GM12865 (cell line): ENCODE measurements around the gene GORAB.

Source experiments
- DNase-seq: peaks from one replicate; pipeline ENCODE4 v3.0.0; 2010; ENCODE audit warnings: low read depth
- H3K4me3 ChIP-seq: 2 replicates; pipeline ENCODE4 v1.5.1; 2011; ENCODE audit warnings: mild to moderate bottlenecking, low read depth, low read length, control low read depth
- TF ChIP-seq, protein P1 (sequence below): IDR thresholded peaks from 2 replicates; pipeline ENCODE4 v1.5.1; 2011; ENCODE audit warnings: low read length, control low read depth, low read depth, inconsistent platforms; ENCODE audit not compliant: insufficient read depth; ENCODE audit errors: missing control alignments

Gene GORAB

GRCh38 chr1:170520601-170521000 lies 11.4 kb upstream of the GORAB start:
- no peak for DNase-seq
- H3K4me3 ChIP-seq = no peak overlapping the region
- TF ChIP-seq, protein P1, sequence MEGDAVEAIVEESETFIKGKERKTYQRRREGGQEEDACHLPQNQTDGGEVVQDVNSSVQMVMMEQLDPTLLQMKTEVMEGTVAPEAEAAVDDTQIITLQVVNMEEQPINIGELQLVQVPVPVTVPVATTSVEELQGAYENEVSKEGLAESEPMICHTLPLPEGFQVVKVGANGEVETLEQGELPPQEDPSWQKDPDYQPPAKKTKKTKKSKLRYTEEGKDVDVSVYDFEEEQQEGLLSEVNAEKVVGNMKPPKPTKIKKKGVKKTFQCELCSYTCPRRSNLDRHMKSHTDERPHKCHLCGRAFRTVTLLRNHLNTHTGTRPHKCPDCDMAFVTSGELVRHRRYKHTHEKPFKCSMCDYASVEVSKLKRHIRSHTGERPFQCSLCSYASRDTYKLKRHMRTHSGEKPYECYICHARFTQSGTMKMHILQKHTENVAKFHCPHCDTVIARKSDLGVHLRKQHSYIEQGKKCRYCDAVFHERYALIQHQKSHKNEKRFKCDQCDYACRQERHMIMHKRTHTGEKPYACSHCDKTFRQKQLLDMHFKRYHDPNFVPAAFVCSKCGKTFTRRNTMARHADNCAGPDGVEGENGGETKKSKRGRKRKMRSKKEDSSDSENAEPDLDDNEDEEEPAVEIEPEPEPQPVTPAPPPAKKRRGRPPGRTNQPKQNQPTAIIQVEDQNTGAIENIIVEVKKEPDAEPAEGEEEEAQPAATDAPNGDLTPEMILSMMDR = no peak

- DNase-seq = no peak
- TF ChIP-seq, protein P1 = no peak
Observed at GRCh38 chr1:170521818-170522217, 10.1 kb upstream of the GORAB start.

GRCh38 chr1:170530972-170531757 lies 801 bp upstream of the GORAB start:
- peak overlapping the region; percentile 58 for H3K4me3 ChIP-seq
- DNase-seq = peak; percentile 8
- TF ChIP-seq, protein P1 = no peak

More at GRCh38 chr1:170521818-170522217, 10.1 kb upstream of the GORAB start:
- no peak overlapping the region for H3K4me3 ChIP-seq

DNA sequence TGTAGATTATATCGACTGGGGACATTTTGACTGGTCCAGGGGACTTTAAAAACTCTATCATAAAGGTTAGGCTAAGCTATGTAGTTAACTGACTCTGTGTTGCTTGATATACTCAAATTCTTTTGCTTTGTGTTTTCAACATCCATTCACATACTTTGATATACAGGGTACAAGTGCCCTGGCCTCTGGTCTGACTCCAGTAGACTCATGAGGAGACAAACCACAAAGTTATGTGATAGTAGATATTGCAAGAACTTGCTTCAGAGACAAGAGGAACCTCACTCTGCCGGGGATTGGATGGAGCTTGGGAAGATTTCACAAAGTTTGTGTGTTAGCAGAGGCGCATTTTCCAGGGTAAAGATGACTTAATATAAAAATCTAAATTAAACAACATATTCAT lies 1.3 kb downstream of the GORAB start:
- no peak for DNase-seq
- TF ChIP-seq, protein P1 = no peak
- peak overlapping the region; percentile 58 for H3K4me3 ChIP-seq

- TF ChIP-seq, protein P1 = no peak
- no peak overlapping the region for H3K4me3 ChIP-seq
- DNase-seq = no peak
Observed at GRCh38 chr1:170534626-170535147, 2.7 kb downstream of the GORAB start.

GRCh38 chr1:170535418-170535817 lies 3.5 kb downstream of the GORAB start:
- H3K4me3 ChIP-seq = no peak overlapping the region
- no peak for DNase-seq
- TF ChIP-seq, protein P1 = no peak

- TF ChIP-seq, protein P1 = no peak
- no peak overlapping the region for H3K4me3 ChIP-seq
- DNase-seq = no peak
Observed at GRCh38 chr1:170536924-170537551, 5.1 kb downstream of the GORAB start.
